ENCODE data around the gene LPCAT2. TPM values are rescaled to one million over a fixed set of nuclear protein-coding genes. Genes with fewer than 3 reads are reported as not detected.
A peak's percentile ranks its signal among the peaks of the same experiment; 100 is the strongest.

Gene LPCAT2
- polyA plus RNA-seq, 2 of the 4 experiments (the other 2 are of a cell fraction): 8.0 to 16.3 TPM

DNA sequence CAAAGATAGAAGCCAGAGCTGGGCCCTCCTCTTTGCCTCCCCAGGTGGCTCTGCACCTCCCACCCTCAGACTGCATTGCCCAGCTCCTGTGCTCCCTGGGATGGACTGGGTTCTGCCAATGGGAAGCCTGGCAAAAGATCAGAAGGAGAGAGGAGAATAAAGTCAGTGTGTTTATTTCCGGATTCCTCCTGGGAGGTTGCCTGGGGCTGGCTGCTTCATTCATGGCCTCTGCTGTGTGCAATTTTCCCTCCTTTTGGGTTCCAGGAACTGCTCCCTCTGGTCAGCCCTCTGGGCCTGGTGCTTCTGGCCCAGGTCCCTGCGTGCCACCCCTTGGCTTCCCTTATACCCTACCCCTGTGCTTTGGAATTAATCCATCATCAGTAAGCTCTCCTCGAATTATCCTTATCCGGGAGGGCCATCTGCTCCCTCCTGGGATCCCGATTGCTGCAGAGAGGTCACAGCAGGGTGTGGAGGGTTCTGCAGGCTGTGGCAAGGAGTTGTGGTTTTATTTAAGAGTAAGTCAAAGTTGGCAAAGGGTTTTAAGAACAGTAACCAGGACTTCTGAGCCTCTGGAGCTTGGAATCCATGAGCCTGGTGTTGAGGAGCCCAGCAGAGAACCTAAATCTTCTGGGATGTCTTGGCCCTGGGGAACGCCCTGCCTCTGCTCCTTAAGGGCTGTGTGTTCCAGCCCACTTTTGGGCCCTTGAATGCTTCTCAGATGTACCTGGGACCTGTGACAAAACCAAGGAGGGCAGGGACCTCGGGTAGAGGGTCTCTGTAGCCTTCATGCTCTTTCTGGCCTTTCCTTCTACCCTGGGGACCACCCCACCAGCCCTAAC lies 38.1 kb upstream of the LPCAT2 start:
- Histone ChIP-seq H3K9me3 (no peaks in the 10 kb centered on the region), H3K4me3 (no peak overlapping the region), H3K4me2 (peak overlapping the region; percentile 65), H3K27ac (peak overlapping the region; percentile 60 to 81; a peak in 5 of 6 replicates), H3K4me1 (peaks cover 28% of the 10 kb centered on the region)
- ChIA-PET CTCF (interaction anchor here (0.7 to 16.8 kb wide), 7 partner anchors 8 to 230 kb away, joined by 3 to 554 read pairs (median 5); no protein-coding TSS in a partner anchor), POLR2A (interaction anchor here (0.9 kb wide), 1 partner anchor 9 kb away, joined by 4 read pairs; no protein-coding TSS in a partner anchor)
- ATAC-seq (peak; percentile 32 to 41; a peak in 3 of 6 replicates), FAIRE-seq (no peak), DNase-seq (ENCODE audit: low read depth in 1 of 2, low spot score in 1 of 2) (no peak)
- TF ChIP-seq KDM1A (IDR thresholded peaks at IDR 0.05; ENCODE audit: low read depth) (no peak), HOXB5 (CRISPR knock-in tag; IDR thresholded peaks at IDR 0.05) (no peak), RARB (CRISPR knock-in tag; IDR thresholded peaks at IDR 0.05) (no peak), MAZ (IDR thresholded peaks at IDR 0.05; ENCODE audit: borderline replicate concordance, low read depth, low read length) (no peak), GATA3 (IDR thresholded peaks at IDR 0.05; ENCODE audit: borderline replicate concordance) (no peak), NPAS2 (CRISPR knock-in tag; IDR thresholded peaks at IDR 0.05; ENCODE audit: borderline replicate concordance) (no peak), ESRRA (IDR thresholded peaks at IDR 0.05; ENCODE audit: borderline replicate concordance, low read length) (no peak), ELK1 (IDR thresholded peaks at IDR 0.05; ENCODE audit: low read depth, low read length) (no peak), CEBPB (IDR thresholded peaks at IDR 0.05) (no peak), REST (IDR thresholded peaks at IDR 0.05) (no peak), EP300 (IDR thresholded peaks at IDR 0.05) (no peak), BHLHE40 (IDR thresholded peaks at IDR 0.05; ENCODE audit: low read depth, low read length) (no peak), EHF (CRISPR knock-in tag; IDR thresholded peaks at IDR 0.05) (no peak), CBX2 (IDR thresholded peaks at IDR 0.05; ENCODE audit: borderline replicate concordance, low read depth) (no peak), TP53 (CRISPR knock-in tag; IDR thresholded peaks at IDR 0.05) (no peak), CTCF (IDR thresholded peaks at IDR 0.05) (no peak), ZSCAN20 (CRISPR knock-in tag; IDR thresholded peaks at IDR 0.05) (no peak)
- TF ChIP-seq, protein P1, sequence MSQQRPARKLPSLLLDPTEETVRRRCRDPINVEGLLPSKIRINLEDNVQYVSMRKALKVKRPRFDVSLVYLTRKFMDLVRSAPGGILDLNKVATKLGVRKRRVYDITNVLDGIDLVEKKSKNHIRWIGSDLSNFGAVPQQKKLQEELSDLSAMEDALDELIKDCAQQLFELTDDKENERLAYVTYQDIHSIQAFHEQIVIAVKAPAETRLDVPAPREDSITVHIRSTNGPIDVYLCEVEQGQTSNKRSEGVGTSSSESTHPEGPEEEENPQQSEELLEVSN (IDR thresholded peaks at IDR 0.05; ENCODE audit: borderline replicate concordance, low read depth): no peak
- TF ChIP-seq, protein P2, sequence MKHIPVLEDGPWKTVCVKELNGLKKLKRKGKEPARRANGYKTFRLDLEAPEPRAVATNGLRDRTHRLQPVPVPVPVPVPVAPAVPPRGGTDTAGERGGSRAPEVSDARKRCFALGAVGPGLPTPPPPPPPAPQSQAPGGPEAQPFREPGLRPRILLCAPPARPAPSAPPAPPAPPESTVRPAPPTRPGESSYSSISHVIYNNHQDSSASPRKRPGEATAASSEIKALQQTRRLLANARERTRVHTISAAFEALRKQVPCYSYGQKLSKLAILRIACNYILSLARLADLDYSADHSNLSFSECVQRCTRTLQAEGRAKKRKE (CRISPR knock-in tag; IDR thresholded peaks at IDR 0.05; ENCODE audit: low read depth): no peak
- 46% methylated on average over 4 of the region's 7 CpGs for WGBS (ENCODE audit: missing lambda C conversion rate)
